NOMO-1 treated with dmso at 0.1 percent for 144 hours (cell line): ENCODE measurements around the gene FAM20C.

ENCODE experiments used
- DNase-seq: peaks from one replicate; lab custom pipeline; 2025; ENCODE audit not compliant: unreplicated experiment; lab: John Stamatoyannopoulos, UW

The FAM20C gene

GRCh38 chr7:222716-223041 lies 30.3 kb downstream of the FAM20C start:
- no peak for DNase-seq

- DNase-seq, result no peak
Observed at GRCh38 chr7:223118-223800, 30.9 kb downstream of the FAM20C start.

GRCh38 chr7:223861-224260 lies 31.5 kb downstream of the FAM20C start:
- DNase-seq, result no peak

- no peak for DNase-seq
Observed at GRCh38 chr7:226281-226895, 34.0 kb downstream of the FAM20C start.

GRCh38 chr7:227926-228325 lies 35.6 kb downstream of the FAM20C start:
- no peak for DNase-seq

GRCh38 chr7:228610-229009 lies 36.2 kb downstream of the FAM20C start:
- DNase-seq, result no peak

GRCh38 chr7:229184-229964 lies 37.0 kb downstream of the FAM20C start:
- DNase-seq, result no peak

DNA sequence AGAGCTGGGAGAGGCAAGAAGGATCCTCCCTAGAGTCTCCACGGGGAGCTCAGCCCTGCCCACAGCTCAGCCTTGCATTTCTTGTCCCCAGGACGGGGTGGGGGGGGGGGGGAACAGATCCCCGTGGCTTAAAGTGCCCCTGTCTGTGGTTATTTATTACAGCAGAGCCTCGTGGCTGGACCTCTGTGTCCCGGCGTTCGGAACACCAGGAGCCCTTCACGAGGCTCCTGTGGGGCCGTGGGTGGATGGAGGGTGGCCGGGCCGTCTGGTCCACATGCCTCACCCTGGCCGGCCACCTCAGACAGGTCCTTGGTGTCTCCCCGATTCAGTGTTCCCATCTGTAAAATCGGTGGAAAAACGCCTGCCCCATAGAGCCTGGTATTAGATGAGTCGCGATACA lies 37.9 kb downstream of the FAM20C start:
- no peak for DNase-seq

DNA sequence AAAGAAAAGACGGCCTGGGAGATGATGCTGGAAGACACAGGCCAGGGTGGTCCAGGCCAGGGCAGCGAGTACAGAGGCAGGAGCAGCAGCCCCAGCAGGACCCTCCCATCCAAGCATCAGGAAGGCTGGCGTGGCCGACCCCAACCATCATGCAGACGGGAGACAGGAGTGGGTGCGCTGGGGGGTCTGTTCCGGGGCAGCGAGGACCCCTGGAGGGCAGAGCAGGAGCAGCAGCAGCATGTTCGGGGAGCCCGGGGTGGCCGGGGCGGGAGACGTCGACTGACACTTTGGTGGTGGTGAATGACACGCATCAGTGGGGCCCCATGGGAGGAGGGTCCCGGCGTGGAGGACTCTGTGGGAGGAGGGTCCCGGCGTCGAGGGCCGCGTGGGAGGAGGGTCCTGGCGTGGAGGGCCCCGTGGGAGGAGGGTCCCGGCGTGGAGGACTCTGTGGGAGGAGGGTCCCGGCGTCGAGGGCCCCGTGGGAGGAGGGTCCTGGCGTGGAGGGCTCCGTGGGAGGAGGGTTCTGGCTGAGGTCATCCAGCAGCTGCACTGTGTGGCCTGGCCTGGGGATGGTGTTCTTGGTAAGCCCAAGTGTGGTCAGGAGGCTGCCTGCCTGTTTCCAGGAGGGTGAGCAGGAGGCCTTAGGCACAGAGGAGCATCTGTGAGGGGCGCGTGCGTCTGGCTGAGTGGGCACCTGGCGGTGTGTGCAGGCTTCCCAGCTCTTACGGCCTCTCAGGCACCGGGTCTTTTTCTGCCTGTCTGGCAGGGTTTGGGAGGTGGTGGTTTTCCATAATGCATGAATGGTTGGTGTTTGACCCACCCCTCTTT lies 38.9 kb downstream of the FAM20C start:
- no peak for DNase-seq

DNA sequence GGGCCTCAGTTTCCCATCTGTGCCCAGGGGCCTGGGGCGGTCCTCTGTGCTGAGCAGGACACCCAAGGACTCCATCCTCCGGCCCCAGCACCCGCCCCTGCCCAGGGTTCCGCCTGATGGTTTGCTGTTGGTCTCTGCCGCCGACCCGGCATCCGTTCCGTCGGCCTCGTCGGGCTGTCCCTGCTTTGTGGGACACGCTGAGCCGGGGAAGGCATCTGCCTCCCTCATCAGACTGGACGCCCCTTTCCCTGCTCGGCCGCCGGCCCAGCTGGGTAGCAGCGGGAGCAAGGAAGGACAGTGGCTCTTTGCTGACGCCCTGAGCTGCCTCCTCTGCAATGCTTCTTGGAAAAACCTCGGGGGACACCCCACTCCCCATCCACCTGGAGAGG lies 39.5 kb downstream of the FAM20C start:
- DNase-seq, result no peak

DNA sequence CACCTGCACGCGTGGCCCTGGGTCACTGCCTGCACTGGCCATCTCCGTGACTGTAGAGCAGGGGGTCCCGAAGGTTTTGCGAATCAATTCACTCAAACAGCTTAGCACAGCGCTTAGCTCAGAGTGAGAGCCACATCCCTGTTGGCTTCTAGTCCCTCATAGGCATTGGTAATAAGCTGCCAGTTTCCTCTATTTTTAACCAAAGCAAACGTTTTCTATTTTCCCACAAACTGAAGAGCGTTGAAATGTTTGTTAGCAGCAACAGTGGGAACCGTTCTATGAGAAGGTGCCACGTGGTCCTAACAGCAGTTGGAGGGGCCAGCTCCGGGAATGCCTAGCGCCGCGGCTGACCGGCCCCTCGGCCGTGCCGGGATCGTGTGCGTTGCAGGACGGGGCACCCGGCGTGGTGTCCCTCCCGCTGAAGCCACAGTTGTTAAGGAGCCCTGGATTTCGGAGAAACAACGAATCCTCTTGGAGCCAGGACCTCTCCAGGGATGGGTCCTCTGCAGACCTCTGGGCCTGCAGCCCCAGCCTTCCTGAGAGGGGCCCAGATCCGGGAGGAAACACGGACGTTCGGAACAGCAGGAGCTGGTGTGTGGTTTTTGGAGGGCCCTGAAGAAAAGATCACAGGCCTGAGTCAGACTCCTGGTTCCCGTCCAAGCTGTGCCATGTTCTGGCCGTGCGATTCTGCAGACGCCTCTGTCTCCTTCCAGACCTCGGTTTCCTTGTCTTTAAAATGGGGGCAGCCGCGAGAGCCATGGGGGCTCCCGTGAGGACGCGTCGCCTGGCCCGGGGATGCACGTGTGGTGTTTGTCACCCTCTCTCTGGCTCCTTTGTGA lies 40.3 kb downstream of the FAM20C start:
- no peak for DNase-seq

- DNase-seq, result no peak
Observed at GRCh38 chr7:233249-234035, 41.1 kb downstream of the FAM20C start.

GRCh38 chr7:234051-234707 lies 41.8 kb downstream of the FAM20C start:
- no peak for DNase-seq

DNA sequence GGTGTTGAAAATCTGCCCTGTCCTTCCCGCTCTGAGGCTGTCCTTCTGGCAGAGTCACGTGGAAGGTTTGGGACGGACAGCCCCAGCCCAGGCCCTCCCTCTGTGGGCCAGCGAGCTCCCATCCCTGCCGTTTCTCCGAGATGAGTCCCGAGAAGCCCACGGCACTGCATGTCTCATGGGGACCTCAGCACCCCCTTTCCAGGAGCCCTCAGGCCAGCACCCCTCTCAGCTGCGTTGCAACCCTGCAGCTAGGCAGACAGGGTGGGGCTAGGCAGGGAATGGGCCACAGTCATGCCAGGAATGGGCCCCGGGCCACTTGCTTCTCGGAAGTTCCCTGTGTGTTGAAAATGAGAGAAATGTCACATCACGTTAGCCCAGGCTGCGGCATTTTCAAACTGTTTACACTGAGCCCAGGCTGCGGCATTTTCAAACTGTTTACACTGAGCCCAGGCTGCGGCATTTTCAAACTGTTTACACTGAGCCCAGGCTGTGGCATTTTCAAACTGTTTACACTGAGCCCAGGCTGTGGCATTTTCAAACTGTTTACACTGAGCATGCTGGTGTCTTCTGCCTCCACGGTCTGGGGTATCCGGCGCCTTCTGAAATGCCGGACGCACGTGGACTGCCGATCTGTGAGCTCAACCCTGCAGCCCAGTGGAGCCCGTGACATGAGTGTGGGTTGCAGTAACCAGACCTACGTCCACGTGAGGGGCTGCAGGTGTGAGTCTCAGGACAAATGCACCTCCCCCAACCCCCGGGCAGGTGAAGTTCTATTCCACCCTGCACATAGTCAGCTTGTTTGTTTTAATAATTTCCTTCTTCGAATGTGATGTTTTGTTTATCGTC lies 42.6 kb downstream of the FAM20C start:
- no peak for DNase-seq

DNA sequence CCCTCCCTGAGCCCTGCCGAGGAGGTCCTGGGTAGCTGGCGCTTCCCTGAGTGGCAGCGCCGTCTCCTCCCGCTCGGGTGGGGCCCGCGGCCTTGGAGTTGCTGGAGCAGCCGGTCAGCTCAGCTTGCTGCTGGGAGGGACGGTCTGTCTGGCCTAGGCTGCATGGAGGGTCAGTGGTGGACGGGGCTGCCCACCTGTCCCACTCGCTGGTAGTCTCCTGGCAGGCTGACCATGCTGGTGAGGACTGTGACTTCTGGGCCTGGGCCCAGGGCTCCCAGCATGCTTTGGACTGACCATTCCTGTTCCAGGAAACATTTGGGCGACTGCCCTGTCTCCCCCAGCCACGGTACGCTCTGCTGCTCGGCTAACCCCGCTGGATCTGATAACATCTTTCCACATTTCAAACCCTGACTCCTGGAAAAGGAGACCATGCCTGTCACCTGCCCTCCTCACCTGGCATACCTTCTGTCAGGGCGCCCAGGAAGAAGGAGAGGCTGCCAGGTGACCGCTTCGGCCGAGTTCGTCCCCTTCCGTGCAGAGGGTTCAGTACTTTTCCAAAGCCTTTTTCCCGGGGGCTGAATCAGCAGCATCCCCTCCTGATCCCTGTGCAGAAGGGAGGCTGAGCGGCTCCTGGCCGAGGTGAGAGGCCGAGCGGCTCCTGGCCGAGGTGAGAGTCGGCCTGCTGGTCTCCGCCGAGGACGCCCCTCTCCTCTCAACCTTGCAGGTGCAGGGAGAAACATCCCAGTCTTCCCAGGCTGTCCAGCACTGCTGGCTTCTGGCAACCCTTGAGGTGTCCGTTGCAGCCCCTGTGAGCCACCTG lies 43.4 kb downstream of the FAM20C start:
- no peak for DNase-seq

DNA sequence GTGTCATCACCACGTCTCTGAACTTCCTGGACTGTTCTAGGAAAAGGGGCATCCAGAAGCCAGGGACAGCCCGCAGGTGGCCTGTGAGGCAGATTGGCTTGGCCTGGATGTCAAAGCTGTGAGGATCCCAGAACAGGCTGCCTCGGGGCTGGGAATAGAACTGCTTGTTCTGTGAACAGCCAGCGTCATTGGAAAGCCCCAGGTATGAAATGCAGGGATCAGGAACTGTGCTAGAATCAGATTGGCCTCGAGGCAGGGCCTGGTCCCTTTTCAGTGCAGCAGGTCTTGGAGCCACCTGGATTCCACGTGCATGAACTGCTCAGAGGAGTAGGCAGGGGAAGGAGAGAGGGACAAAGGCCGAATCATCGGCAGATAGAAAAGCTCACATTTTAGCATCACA lies 44.6 kb downstream of the FAM20C start:
- no peak for DNase-seq

DNA sequence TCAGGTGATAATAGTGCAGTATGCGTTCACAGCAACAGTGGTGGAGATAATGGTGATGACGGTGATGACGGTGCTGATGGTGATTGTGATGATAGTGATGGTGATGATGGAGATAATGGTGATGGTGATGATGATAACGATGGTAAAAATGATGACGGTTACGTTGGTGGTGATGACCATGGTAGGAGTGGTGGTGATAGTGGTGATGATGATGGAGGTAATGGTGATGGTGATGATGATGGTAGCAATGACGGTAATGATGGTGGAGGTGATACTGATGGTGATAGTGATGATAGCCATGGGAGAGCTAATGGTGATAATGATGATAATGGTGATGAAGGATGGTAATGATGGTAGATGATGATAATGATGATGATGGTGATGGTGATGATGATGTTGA lies 45.0 kb downstream of the FAM20C start:
- DNase-seq, result no peak
